ENCODE measurements around the gene CFAP46.
"Not testable (repeated sequence)": the region's sequence is repeated elsewhere in the genome, so short reads cannot be mapped to it uniquely, and the experiment has no call there.

The CFAP46 gene

GRCh38 chr10:132962623-132963429 is 20.5 kb upstream of the CFAP46 start:
- DNase-seq (no peak), ATAC-seq (no peak)

GRCh38 chr10:132961787-132962622 is 19.6 kb upstream of the CFAP46 start:
- ATAC-seq = peak; percentile 85
- peak; percentile 85 for DNase-seq

DNA sequence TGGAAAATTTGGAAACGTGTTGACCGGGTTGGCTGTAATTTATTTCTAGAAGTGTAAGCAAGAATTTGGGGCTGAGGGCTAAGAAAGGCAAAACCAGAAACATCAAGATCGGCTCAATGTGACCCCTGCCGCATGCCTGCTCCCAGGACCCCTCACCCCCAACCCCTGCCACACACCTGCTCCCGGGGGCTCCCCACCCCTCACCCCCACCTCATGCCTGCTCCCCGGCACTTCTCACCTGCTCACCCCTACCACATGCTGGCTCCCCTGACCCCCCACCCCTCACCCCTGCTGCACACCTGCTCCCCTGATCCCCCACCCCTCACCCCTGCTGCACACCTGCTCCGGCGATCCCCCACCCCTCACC is 19.0 kb upstream of the CFAP46 start:
- ATAC-seq (no peak), DNase-seq (no peak)

GRCh38 chr10:132960631-132961419 is 18.5 kb upstream of the CFAP46 start:
- no peak for ATAC-seq
- no peak for DNase-seq

DNA sequence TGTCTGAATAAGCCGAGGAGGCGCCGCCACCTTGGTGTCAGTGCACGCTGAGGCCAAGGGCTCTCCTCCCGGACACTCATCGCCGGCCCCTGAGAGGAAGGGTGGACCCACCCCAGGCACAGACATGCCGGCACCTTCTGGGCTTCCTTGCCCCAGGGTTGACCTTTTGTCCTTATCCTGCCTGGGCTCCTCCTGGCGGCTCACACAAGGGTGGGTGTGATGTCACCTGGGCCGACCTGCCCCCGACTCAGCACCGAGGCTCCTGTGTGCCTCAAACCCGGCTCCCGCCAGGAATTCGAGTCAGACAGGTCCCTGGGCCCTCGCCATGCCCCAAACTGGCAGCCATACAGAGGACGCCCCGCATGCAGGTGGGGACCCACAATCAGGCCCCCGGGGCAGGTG is 17.7 kb upstream of the CFAP46 start:
- no peak for DNase-seq
- ATAC-seq = no peak

- no peak for DNase-seq
- ATAC-seq = no peak
Observed at GRCh38 chr10:132959559-132959961, 17.2 kb upstream of the CFAP46 start.

GRCh38 chr10:132958883-132959558 is 16.7 kb upstream of the CFAP46 start:
- DNase-seq = no peak
- no peak for ATAC-seq

DNA sequence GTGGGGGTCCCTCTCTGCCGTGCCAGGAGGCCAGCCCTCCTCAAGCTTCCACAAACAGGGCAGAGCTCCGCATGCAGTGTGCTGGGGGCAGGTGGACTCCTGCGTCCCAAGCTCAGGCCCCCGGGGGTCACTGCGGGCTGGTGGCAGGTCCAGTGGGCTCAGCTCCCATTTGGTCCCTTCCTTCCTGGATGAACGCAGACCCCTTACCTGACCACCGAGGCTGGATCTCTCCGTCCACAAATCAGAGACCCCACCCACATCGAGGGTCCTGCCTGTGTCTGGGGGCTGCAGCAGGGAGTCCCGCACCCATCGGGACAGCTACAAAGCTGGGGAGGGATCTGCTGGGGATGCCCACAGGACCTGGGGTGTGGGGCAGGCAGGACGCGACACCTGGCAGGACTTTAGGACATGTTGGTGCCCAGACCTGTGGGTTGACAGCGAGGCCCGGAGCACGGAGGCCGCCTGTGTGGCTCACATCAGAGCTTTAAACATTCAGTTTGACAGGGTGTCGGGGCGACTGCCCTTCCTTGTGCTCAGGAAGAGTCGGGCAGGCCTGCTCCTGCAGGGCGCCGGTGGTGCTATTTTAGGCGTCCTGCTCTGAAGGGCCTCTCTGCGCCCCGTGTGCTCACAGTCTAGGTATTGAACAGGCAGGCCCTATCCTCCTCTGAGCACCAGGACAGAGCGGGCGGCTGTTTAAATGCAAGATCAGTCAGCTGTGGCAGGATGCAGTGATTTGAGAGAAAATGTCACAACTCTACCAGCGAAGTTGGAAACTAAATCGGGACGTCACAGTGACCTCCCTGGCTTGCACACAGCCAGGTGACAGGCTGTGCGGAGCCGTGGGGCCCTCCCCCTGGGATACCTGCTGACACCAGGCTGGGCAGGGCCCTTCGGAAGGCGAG is 15.9 kb upstream of the CFAP46 start:
- no peak for ATAC-seq
- DNase-seq = no peak

- no peak for ATAC-seq
- no peak for DNase-seq
Observed at GRCh38 chr10:132957131-132957530, 14.8 kb upstream of the CFAP46 start.

- DNase-seq = not testable (repeated sequence)
Observed at GRCh38 chr10:132956259-132956658, 13.9 kb upstream of the CFAP46 start.

GRCh38 chr10:132955479-132955878 is 13.1 kb upstream of the CFAP46 start:
- DNase-seq (no peak), ATAC-seq (no peak)

More at GRCh38 chr10:132956259-132956658, 13.9 kb upstream of the CFAP46 start:
- not testable (repeated sequence) for ATAC-seq

DNA sequence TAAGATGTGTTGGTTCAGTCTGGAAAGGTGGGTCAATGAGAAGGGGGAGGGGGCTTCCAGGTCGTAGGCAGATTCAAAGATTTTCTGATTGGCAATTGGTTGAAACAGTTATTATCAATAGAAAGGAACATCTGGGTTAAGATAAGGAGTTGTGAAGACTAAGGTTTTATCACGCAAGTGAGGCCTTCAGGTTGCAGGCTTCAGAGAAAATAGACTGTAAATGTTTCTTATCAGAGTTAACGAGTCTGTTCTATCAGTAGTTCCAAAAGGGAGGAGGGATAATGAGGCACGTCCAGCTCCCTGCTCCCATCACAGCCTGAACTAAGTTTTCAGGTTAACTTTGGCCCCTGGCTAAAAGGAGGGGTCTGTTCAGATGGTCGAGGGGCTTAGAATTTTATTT is 11.1 kb upstream of the CFAP46 start:
- ATAC-seq = no peak
- DNase-seq = no peak

DNA sequence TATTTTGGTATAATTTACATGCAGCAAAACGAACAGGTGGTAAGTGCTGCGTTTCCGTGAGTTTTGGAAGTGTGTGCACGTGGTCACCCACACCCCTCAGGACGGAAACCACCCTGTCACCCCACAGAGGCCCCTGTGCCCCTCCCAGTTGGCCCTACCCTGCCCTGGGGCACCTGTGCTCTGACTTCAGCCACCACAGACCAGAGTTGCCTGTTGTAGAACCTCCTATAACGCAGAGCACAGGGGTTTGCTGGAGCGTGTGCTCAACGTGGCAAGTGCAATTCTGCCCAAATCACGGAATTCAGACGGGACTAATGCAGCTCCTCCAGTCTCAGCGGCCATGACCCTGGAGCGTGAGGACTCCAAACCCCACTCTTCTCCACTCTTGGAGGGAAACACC is 9.6 kb upstream of the CFAP46 start:
- ATAC-seq (no peak), DNase-seq (no peak)

DNA sequence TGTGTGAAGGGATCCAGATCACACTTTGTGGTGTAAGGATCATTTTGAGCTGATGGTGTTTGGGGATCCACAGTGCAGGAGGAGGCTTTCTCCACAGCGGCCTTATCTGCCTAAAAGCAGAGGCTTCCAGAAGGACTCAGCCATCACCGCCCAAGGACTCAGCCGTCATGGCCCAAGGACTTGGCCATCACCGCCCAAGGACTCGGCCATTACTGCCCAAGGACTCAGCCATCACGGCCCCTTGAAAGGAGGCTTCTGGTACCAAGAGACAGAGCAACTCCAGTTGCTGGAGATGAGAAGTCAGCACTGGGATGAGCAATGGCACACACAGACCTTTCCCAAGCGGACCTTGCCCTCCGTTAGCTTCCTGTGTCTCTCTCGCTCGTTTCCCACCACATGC is 6.0 kb upstream of the CFAP46 start:
- ATAC-seq (no peak), DNase-seq (no peak)

DNA sequence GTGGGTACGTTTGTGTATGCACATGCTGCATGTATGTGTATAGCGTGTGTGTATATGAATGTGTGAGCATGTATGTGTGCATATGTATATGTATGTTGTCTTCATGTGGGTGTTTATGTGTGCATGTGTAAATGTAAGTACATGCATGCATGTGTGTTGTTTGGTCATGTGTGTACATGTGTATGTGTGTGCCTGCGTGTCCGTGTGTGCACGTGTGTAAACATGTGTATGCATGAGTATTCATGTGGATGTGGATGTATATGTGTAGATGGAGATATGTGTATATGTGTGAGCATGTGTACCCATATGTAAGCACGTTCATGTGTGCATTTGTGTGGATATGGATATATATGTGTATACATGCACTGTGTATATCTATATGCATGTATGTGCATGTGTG is 5.5 kb upstream of the CFAP46 start:
- DNase-seq (no peak), ATAC-seq (no peak)

DNA sequence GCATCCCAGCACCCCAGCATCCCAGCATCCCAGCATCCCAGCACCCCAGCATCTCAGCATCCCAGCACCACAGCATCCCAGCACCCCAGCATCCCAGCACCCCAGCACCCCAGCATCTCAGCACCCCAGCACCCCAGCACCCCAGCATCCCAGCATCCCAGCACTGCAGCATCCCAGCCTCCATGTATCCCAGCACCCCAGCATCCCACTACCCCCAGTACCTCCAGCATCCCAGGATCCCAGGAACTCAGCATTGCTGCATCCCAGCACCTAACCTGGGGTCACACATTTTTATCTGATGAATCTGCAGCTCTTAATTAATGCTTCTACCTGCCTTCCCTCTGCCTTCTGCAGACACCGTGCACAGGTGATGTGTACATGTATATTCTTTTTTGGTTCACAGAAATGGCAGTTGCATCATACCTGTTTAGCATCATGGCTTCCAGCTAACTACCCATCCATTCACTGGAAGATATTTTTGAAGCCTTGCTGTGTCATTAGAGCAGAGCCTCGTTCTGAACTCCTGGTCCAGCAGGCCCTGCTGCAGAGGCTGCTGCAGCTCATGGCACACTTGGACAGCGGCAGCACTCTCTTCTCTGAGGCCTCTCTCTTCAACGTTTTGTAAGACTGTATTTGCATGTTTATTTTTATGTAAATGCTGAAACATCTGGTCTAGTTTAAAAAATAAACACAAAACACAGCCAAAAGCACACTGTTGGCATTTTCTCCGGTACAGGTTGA is 4.6 kb upstream of the CFAP46 start:
- DNase-seq (no peak), ATAC-seq (no peak)

GRCh38 chr10:132946311-132946710 is 3.9 kb upstream of the CFAP46 start:
- ATAC-seq (no peak), DNase-seq (no peak)

DNA sequence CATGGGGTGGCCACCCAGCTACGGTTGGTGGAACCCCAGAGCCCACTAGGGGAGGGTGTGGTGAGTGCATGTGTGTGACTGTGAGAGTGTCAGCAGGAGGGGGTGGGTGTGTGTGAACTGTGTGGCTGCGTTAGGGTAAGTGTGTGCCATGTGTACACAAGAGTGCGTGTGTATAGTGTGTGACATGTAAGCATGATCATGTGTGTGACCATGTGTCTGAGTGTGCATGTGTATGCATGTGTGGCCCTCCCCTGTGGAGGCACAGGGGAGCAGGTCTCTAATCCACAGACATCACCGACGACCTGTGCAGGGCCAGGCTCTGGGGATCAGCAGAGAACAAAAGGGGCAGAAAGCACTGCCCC is 3.5 kb upstream of the CFAP46 start:
- no peak for DNase-seq

DNA sequence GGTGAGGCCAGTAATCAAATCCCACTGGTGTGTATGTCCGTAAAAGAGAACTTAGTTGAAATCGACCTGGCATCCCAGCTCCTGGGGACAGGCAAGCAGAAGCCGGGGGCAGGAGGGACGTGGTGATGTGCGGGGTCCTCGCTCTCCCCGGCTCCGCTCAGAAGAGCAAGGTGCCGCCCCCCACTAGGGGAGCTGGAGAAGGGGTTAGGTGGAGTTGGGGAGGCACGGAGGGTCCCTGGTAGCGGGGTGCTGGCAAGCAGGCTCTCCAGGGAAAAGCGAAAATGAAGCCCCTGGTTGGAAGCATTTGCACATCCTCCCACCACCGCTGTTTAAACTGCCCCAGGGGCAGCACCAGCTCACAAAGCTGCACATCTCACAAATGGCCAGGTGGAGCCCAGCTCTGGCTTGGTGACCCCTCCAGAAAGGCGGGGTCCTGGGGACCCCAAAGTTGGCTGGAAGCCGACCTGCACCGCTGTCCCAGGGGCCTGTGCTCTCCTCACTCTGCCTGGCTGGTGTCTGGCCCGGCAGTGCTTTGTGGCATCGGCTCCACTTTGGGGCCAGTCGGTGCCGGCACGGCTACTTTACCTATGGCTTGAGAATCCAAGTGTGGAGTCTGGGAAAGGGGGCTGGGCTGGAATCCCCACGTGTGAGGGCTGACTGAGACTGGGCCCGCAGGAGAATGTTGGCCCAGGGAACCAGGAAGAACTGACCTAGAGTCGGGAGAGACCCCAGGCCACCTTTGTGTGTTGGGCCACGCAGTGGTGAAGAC is 2.9 kb upstream of the CFAP46 start:
- no peak for DNase-seq
- ATAC-seq = no peak

More for the DNA sequence above, 3.5 kb upstream of the CFAP46 start:
- ATAC-seq = no peak

- DNase-seq (no peak), ATAC-seq (no peak)
Observed at GRCh38 chr10:132944510-132944909, 2.1 kb upstream of the CFAP46 start.
